Inflammatory macrophage treated with lipopolysaccharide for 4 hours (primary cell): Measurements from ENCODE around the gene HSDL1.

Source experiments
- DNase-seq: peaks from one replicate; pipeline ENCODE4 v3.0.0-alpha.2; 2020

Gene HSDL1

GRCh38 chr16:84144859-84145639, at the start of gene HSDL1, which contains the start of gene DNAAF1:
TSS of gene HSDL1 (minus strand) at chr16:84145177. CDS start at chr16:84131321, 13,856 bp downstream.
TSS of gene DNAAF1 (plus strand) at chr16:84145308. CDS start at chr16:84145441, 133 bp downstream.
- DNase-seq, result peak; percentile 91

- DNase-seq, result no peak
Measured at GRCh38 chr16:84194018-84194417, 49.0 kb upstream of the HSDL1 start.

GRCh38 chr16:84193480-84193879, 48.5 kb upstream of the HSDL1 start:
- DNase-seq, result no peak

- DNase-seq, result no peak
Measured at GRCh38 chr16:84191466-84191865, 46.5 kb upstream of the HSDL1 start.

- no peak for DNase-seq
Measured at GRCh38 chr16:84190731-84191388, 45.9 kb upstream of the HSDL1 start, which contains the start of gene ADAD2. TSS of gene ADAD2 (plus strand) at chr16:84191157. CDS start at chr16:84191231, 74 bp downstream.

- DNase-seq, result peak; percentile 97
Measured at GRCh38 chr16:84186685-84187437, 41.9 kb upstream of the HSDL1 start, which contains the start of gene TAF1C. TSS of gene TAF1C (minus strand) at chr16:84187057. CDS start at chr16:84184988, 2,069 bp downstream.

GRCh38 chr16:84184775-84185174, 39.8 kb upstream of the HSDL1 start:
- DNase-seq, result no peak

GRCh38 chr16:84183911-84184591, 39.1 kb upstream of the HSDL1 start:
- no peak for DNase-seq

GRCh38 chr16:84183572-84183875, 38.5 kb upstream of the HSDL1 start:
- no peak for DNase-seq

- no peak for DNase-seq
Measured at GRCh38 chr16:84182680-84183571, 37.9 kb upstream of the HSDL1 start.

GRCh38 chr16:84182104-84182503, 37.1 kb upstream of the HSDL1 start:
- DNase-seq, result no peak

- no peak for DNase-seq
Measured at GRCh38 chr16:84181144-84181915, 36.4 kb upstream of the HSDL1 start.

GRCh38 chr16:84180519-84181140, 35.7 kb upstream of the HSDL1 start:
- no peak for DNase-seq

GRCh38 chr16:84179612-84180320, 34.8 kb upstream of the HSDL1 start:
- no peak for DNase-seq

- no peak for DNase-seq
Measured at GRCh38 chr16:84178892-84179611, 34.1 kb upstream of the HSDL1 start.

GRCh38 chr16:84178146-84178765, 33.3 kb upstream of the HSDL1 start:
- DNase-seq, result no peak

GRCh38 chr16:84177741-84178073, 32.7 kb upstream of the HSDL1 start:
- DNase-seq, result no peak

- DNase-seq, result peak; percentile 48
Measured at GRCh38 chr16:84176192-84177053, 31.4 kb upstream of the HSDL1 start.
